Neural cell (in vitro differentiated cells): Measurements from ENCODE around the gene MAP4K4.

ENCODE experiments used
- EP300 ChIP-seq: fragments of 450-650 bp; conservative IDR thresholded peaks from 2 replicates; pipeline ENCODE4 v1.6.1; 2014; ENCODE audit warnings: antibody characterized with exemption, mild to moderate bottlenecking, moderate library complexity; ENCODE audit not compliant: poor library complexity, severe bottlenecking
- EZH2 ChIP-seq: fragments of 200-600, 300-800 bp; shearing (Covaris generic), sonication (generic); IDR thresholded peaks from 2 replicates; pipeline ENCODE4 v1.6.1; 2014; ENCODE audit warnings: antibody characterized with exemption, low read length, borderline replicate concordance, mild to moderate bottlenecking; ENCODE audit not compliant: insufficient read depth, poor library complexity, severe bottlenecking
- MXI1 ChIP-seq: fragments of 450-650 bp; conservative IDR thresholded peaks from 2 replicates; pipeline ENCODE4 v1.6.1; 2014; ENCODE audit warnings: antibody characterized with exemption, mild to moderate bottlenecking; ENCODE audit not compliant: poor library complexity, severe bottlenecking
- POLR2AphosphoS5 ChIP-seq: IDR thresholded peaks from 2 replicates; pipeline ENCODE4 v1.6.1; 2012
- RAD21 ChIP-seq: fragments of 450-650 bp; conservative IDR thresholded peaks from 2 replicates; pipeline ENCODE4 v1.6.1; 2014; ENCODE audit warnings: antibody characterized with exemption, mild to moderate bottlenecking, moderate library complexity
- SMC3 ChIP-seq: fragments of 450-650 bp; conservative IDR thresholded peaks from 2 replicates; pipeline ENCODE4 v1.6.1; 2014; ENCODE audit warnings: antibody characterized with exemption, mild to moderate bottlenecking, moderate library complexity; ENCODE audit not compliant: poor library complexity
- TAF1 ChIP-seq: IDR thresholded peaks from 2 replicates; pipeline ENCODE4 v1.6.1; 2012; ENCODE audit warnings: low read depth
- TF ChIP-seq, protein P1 (sequence below): fragments of 450-650 bp; IDR thresholded peaks from 2 replicates; pipeline ENCODE4 v1.5.1; 2014; ENCODE audit warnings: antibody characterized with exemption, mild to moderate bottlenecking, moderate library complexity; ENCODE audit not compliant: poor library complexity, severe bottlenecking
- TF ChIP-seq, protein P2 (sequence below): IDR thresholded peaks from 2 replicates; pipeline ENCODE4 v1.6.1; 2012; ENCODE audit warnings: borderline replicate concordance

DNA sequence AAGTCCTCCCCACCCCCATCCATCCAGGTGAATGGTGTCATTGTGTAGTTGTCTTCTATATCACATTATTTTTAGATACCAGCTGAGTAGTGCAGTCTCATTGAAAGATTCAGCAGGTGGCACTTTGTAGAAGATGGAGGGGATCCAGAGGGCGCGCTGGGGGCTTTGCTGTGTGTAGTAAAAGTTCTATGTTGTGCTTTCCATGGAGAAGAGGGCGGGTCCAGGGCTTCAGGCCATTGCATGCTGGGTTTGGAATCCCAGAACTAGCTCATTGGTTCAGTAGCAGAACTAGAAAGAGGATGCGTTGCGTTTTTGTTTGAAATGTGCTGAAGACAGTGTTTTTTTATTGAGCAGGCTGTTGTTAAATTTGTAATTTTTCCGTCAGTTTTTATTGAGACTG lies 120.0 kb downstream of the MAP4K4 start:
- TF ChIP-seq, protein P1, sequence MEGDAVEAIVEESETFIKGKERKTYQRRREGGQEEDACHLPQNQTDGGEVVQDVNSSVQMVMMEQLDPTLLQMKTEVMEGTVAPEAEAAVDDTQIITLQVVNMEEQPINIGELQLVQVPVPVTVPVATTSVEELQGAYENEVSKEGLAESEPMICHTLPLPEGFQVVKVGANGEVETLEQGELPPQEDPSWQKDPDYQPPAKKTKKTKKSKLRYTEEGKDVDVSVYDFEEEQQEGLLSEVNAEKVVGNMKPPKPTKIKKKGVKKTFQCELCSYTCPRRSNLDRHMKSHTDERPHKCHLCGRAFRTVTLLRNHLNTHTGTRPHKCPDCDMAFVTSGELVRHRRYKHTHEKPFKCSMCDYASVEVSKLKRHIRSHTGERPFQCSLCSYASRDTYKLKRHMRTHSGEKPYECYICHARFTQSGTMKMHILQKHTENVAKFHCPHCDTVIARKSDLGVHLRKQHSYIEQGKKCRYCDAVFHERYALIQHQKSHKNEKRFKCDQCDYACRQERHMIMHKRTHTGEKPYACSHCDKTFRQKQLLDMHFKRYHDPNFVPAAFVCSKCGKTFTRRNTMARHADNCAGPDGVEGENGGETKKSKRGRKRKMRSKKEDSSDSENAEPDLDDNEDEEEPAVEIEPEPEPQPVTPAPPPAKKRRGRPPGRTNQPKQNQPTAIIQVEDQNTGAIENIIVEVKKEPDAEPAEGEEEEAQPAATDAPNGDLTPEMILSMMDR: no peak
- TF ChIP-seq, protein P2, sequence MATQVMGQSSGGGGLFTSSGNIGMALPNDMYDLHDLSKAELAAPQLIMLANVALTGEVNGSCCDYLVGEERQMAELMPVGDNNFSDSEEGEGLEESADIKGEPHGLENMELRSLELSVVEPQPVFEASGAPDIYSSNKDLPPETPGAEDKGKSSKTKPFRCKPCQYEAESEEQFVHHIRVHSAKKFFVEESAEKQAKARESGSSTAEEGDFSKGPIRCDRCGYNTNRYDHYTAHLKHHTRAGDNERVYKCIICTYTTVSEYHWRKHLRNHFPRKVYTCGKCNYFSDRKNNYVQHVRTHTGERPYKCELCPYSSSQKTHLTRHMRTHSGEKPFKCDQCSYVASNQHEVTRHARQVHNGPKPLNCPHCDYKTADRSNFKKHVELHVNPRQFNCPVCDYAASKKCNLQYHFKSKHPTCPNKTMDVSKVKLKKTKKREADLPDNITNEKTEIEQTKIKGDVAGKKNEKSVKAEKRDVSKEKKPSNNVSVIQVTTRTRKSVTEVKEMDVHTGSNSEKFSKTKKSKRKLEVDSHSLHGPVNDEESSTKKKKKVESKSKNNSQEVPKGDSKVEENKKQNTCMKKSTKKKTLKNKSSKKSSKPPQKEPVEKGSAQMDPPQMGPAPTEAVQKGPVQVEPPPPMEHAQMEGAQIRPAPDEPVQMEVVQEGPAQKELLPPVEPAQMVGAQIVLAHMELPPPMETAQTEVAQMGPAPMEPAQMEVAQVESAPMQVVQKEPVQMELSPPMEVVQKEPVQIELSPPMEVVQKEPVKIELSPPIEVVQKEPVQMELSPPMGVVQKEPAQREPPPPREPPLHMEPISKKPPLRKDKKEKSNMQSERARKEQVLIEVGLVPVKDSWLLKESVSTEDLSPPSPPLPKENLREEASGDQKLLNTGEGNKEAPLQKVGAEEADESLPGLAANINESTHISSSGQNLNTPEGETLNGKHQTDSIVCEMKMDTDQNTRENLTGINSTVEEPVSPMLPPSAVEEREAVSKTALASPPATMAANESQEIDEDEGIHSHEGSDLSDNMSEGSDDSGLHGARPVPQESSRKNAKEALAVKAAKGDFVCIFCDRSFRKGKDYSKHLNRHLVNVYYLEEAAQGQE: no peak
- TF ChIP-seq SMC3 (no peak), RAD21 (no peak), EP300 (no peak), MXI1 (no peak), POLR2AphosphoS5 (no peak), EZH2 (no peak), TAF1 (no peak)
